Right atrium auricular region (tissue), 2 donors: ENCODE measurements around the gene NUDT4. TPM values are rescaled to one million over a fixed set of nuclear protein-coding genes. Genes with fewer than 3 reads are reported as not detected.
A peak's percentile ranks its signal among the peaks of the same experiment; 100 is the strongest.
"Not testable (repeated sequence)": the region's sequence is repeated elsewhere in the genome, so short reads cannot be mapped to it uniquely, and the experiment has no call there.

Source experiments
- DNase-seq: peaks from one replicate; pipeline ENCODE4 v3.0.0-alpha.2; 2019; ENCODE audit warnings: low spot score
- H3K27ac ChIP-seq, 2 donors: fragments of 200-600 bp; sonication (generic); 1 replicate in 1 of 2; 2 replicates in 1 of 2; pipeline ENCODE4 v1.5.1; 2016 to 2019
- H3K27me3 ChIP-seq, 2 donors: fragments of 200-600 bp; sonication (generic); one replicate each; pipeline versions ENCODE4 v1.5.1 to v1.6.0; 2017 to 2019
- H3K36me3 ChIP-seq: fragments of 200-600 bp; sonication (generic); one replicate; pipeline ENCODE4 v1.5.1; 2016
- H3K4me1 ChIP-seq, 2 donors: fragments of 200-600 bp; sonication (generic); one replicate each; pipeline versions ENCODE4 v1.5.1 to v1.6.0; 2017 to 2019
- H3K4me3 ChIP-seq, 2 donors: fragments of 200-600 bp; sonication (generic); 1 replicate in 1 of 2; 2 replicates in 1 of 2; pipeline ENCODE4 v1.5.1; 2017 to 2019; ENCODE audit warnings: mild to moderate bottlenecking in 1 of 2, moderate library complexity in 1 of 2
- H3K9me3 ChIP-seq, 2 donors: fragments of 200-600 bp; sonication (generic); one replicate each; pipeline ENCODE4 v1.5.1; 2019
- total RNA-seq, 2 donors: library from RNA; depleted of rRNA; stranded (reverse); fragments of >200 nt; gene quantifications; one replicate each; pipeline ENCODE4 v1.1.0, GENCODE V29; 2016
- TF ChIP-seq, protein P1 (sequence below), 2 donors: fragments of 200-600 bp; sonication (generic); IDR thresholded peaks; one replicate each; pipeline ENCODE4 v1.5.1; 2019; ENCODE audit warnings: antibody characterized with exemption in 2 of 2

NUDT4 gene
- total RNA-seq, 2 donors from 2014 or later: 103 to 158 TPM

DNA sequence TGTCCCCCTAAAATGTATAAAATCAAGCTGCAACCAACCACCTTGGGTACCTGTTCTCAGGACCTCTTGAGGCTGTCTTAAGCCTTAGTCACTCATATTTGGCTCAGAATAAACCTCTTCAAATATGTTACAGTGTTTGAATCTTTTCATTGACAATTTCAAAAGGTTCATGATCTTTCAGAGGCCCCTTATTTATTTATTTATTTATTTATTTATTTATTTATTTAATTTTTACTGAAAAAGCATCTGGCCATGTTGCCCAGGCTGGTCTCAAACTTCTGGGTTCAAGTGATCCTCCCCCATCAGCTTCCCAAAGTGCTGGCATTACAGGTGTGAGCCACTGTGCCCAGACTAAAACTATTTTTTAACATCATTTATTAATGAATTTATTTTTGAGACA is 8.2 kb upstream of the NUDT4 start:
- no peaks in the 10 kb centered on the region for H3K36me3 ChIP-seq
- H3K4me3 ChIP-seq: no peak overlapping the region
- H3K27ac ChIP-seq: no peak overlapping the region
- no peaks in the 10 kb centered on the region for H3K27me3 ChIP-seq
- H3K9me3 ChIP-seq: no peaks in the 10 kb centered on the region
- peaks cover 0 to 17% of the 10 kb centered on the region in 2 donors for H3K4me1 ChIP-seq
- DNase-seq: no peak
- TF ChIP-seq, protein P1, sequence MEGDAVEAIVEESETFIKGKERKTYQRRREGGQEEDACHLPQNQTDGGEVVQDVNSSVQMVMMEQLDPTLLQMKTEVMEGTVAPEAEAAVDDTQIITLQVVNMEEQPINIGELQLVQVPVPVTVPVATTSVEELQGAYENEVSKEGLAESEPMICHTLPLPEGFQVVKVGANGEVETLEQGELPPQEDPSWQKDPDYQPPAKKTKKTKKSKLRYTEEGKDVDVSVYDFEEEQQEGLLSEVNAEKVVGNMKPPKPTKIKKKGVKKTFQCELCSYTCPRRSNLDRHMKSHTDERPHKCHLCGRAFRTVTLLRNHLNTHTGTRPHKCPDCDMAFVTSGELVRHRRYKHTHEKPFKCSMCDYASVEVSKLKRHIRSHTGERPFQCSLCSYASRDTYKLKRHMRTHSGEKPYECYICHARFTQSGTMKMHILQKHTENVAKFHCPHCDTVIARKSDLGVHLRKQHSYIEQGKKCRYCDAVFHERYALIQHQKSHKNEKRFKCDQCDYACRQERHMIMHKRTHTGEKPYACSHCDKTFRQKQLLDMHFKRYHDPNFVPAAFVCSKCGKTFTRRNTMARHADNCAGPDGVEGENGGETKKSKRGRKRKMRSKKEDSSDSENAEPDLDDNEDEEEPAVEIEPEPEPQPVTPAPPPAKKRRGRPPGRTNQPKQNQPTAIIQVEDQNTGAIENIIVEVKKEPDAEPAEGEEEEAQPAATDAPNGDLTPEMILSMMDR (IDR thresholded peaks at IDR 0.05): no peak

DNA sequence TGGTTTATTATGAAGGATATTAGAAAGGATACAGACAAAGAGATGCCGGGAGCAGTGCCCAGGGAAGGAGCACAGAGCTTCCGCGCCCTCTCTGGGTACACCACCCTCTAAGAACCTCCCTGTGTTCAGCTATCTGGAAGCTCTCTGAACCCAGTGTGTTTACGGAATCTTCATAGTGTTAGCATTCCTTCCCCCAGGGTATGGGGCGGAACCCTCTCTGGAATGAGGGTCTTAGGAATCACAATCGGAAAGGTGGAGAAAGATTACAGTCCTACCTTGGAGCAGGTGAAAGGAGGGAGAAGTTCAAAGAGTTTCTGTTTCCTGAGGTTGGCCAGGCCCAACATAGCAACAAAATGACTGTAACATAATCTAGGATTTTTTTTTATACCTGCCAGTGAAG is 6.8 kb upstream of the NUDT4 start:
- Histone ChIP-seq H3K27ac (no peak overlapping the region), H3K36me3 (no peaks in the 10 kb centered on the region), H3K27me3 (no peaks in the 10 kb centered on the region), H3K4me1 (peaks cover 0 to 28% of the 10 kb centered on the region in 2 donors), H3K4me3 (no peak overlapping the region), H3K9me3 (no peaks in the 10 kb centered on the region)
- TF ChIP-seq, protein P1 (IDR thresholded peaks at IDR 0.05): no peak
- DNase-seq: no peak

DNA sequence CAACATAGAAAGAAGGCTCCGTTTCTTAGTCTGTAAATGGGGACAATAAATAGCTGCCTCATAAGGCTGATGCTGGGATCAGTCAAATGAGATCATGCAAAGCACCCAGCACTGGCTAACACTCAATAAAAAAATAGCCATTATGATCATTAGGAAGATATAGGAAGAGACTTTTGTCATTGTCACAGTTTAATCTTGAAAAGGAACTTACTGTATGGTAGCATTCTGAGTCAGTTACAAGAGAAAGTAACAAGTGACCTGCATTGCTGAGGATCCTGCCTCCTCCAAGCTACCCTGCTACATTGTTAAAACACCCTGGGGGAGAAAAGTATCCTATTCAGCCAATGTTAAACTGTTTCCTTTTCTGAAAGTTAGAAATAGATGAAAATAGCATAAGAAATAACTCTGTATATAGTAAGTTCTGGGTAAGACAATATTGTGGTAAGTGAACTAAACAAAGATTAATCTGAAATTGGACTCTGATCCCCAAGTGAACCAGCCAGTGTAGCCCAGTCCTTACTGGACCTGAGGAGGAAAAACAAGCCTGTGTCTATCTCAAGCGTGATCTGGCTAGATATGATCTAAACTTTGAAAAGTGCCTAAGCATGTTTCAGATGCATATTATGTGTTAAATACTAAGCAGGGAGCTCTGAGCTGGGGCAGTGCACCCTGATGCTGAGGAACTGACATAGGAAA is 3.6 kb upstream of the NUDT4 start:
- no peak overlapping the region for H3K4me3 ChIP-seq
- peak overlapping the region; percentile 92 to 98 for H3K27ac ChIP-seq
- H3K4me1 ChIP-seq: peaks cover 0 to 41% of the 10 kb centered on the region in 2 donors

DNA sequence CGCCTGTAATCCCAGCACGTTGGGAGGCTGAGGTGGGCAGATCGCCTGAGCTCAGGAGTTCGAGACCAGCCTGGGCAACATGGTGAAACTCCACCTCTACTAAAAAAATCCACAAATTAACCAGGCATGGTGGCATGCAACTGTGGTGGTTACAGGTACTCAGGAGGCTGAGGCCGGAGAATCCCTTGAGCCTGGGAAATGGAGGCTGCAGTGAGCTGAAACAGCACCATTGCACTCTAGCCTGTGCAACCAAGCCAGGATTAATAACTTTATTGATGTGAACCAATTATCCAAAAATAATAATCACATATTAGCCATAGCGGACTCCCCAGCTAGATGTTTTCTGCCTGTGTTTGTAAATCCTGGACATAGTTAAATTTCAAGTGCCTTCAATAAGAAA is 1.8 kb upstream of the NUDT4 start:
- Histone ChIP-seq H3K4me3 (peak overlapping the region; percentile 58 to 72), H3K4me1 (peaks cover 0 to 55% of the 10 kb centered on the region in 2 donors), H3K27me3 (no peaks in the 10 kb centered on the region), H3K36me3 (no peaks in the 10 kb centered on the region), H3K9me3 (no peaks in the 10 kb centered on the region), H3K27ac (peak overlapping the region; percentile 92 to 98)
- TF ChIP-seq, protein P1 (IDR thresholded peaks at IDR 0.05): no peak
- peak; percentile 53 for DNase-seq

More for the DNA sequence above, 3.6 kb upstream of the NUDT4 start:
- TF ChIP-seq, protein P1 (IDR thresholded peaks at IDR 0.05): no peak
- H3K27me3 ChIP-seq: no peaks in the 10 kb centered on the region
- no peaks in the 10 kb centered on the region for H3K9me3 ChIP-seq
- no peaks in the 10 kb centered on the region for H3K36me3 ChIP-seq
- no peak for DNase-seq

DNA sequence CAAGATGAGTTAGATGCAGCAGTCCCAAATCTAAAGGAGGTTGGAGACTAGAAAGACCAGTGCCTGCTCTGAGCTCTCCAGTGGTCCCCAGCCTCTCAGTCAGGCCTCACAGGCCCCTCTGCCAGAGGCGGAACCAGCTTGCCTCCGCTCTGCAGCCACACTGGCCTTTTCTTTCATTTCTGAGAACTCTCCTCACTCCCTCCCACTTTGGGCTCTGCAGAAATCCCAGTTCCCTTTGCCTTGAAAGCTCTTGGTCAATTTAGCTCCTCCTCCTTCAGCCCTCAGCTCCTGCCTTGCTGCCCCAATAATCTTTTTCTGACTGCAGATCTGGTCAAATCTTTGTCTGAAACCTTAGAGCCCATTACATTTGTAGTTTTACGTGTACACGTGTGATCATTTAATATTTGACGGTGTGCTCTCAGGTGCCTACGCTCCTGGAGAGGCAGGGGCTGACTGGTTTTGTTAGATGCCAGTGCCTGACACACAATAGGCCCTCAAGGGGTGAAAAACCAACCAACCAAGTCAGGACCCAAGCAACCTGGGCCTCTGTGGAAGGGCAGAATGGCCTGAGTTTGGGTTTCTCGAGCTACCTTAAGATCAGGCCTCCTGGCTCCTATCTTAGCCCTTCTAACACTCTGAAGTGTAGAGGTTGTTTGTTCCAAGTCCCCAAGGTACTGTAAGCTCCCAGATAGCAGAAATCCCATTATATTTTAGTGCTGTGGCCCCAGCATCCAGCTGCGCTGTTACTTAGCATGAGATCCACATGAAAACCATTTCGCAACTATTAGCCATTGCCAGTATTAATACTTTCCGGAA is 1.1 kb upstream of the NUDT4 start:
- Histone ChIP-seq H3K4me1 (peaks cover 0 to 62% of the 10 kb centered on the region in 2 donors), H3K27ac (peak overlapping the region; percentile 92 to 98), H3K36me3 (no peaks in the 10 kb centered on the region), H3K4me3 (peak overlapping the region; percentile 58 to 72), H3K9me3 (no peaks in the 10 kb centered on the region), H3K27me3 (no peaks in the 10 kb centered on the region)
- peak; percentile 65 for DNase-seq
- TF ChIP-seq, protein P1 (IDR thresholded peaks at IDR 0.05): no peak

DNA sequence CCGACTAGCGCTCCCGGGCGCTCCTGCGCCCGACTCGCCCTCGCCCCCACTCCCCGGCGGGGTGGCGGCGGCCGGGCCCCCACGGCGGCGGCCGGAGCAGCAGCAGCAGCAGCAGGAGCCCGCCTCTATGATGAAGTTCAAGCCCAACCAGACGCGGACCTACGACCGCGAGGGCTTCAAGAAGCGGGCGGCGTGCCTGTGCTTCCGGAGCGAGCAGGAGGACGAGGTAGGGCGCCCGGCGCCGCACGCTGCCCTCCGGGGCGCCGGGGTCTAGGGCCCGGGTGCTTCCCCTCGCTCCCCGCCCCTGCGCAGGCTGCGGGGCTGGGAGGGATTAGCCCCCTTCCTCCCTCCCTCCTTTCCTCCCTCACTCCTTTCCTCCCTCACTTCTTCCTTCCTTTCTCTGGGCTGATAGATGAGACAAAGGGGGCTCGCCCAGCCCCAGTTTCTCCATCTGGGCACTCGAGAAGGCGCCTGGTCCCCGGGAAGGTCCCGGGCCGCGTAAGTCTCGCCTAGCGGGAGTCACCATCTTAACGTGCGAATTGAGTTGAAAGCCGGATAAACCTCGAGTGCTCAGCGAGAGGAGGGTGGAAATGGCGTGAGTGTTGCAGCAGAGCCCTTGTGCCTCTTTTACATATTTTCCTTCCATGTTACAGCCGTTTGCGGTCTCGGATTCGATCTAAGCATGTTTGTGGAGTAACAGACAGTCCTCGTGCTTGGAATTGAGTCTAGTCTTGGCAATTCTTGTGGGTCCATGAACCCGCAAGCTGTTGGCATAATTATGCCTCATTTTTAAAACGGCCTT is 672 bp downstream of the NUDT4 start:
- not testable (repeated sequence) for H3K9me3 ChIP-seq, H3K27me3 ChIP-seq, H3K36me3 ChIP-seq
- peak overlapping the region; percentile 92 to 98 for H3K27ac ChIP-seq
- peak; percentile 62 for DNase-seq
- peak overlapping the region; percentile 72 to 90 for H3K4me3 ChIP-seq
- peaks cover 0 to 74% of the 10 kb centered on the region in 2 donors for H3K4me1 ChIP-seq
